H1 (cell line): ENCODE data around the gene ASGR2.

Source experiments
- ATF2 ChIP-seq: IDR thresholded peaks from 2 replicates; pipeline ENCODE4 v1.6.1; 2012; ENCODE audit warnings: low read length, inconsistent platforms
- BRCA1 ChIP-seq: IDR thresholded peaks from 2 replicates; pipeline ENCODE4 v1.6.1; 2012; ENCODE audit warnings: low read depth, low read length, improper control_type of control experiment
- CEBPB ChIP-seq: IDR thresholded peaks from 2 replicates; pipeline ENCODE4 v1.6.1; 2012; ENCODE audit warnings: low read depth, low read length
- CHD1 ChIP-seq: IDR thresholded peaks from 2 replicates; pipeline ENCODE4 v1.6.1; 2012; ENCODE audit warnings: low read depth, low read length, improper control_type of control experiment
- CREB1 ChIP-seq: IDR thresholded peaks from 2 replicates; pipeline ENCODE4 v1.6.1; 2012; ENCODE audit warnings: inconsistent platforms
- EZH2 ChIP-seq: fragments of 200-600 bp; sonication (generic); IDR thresholded peaks from 2 replicates; pipeline ENCODE4 v1.7.1; 2012; ENCODE audit warnings: low read depth, mild to moderate bottlenecking, moderate library complexity, low read length, inconsistent platforms; ENCODE audit not compliant: severe bottlenecking
- KDM1A ChIP-seq: fragments of 200-600, 300-600 bp; sonication (generic); IDR thresholded peaks from 2 replicates; pipeline ENCODE4 v1.7.1; 2016; ENCODE audit warnings: mild to moderate bottlenecking, low read length, borderline replicate concordance
- PHF8 ChIP-seq: fragments of 200-600 bp; sonication (generic); conservative IDR thresholded peaks from 2 replicates; pipeline ENCODE4 v1.7.1; 2012; ENCODE audit warnings: low read depth, mild to moderate bottlenecking, inconsistent platforms, low read length, moderate library complexity
- POLR2A ChIP-seq, 2 experiments: IDR thresholded peaks; 1 replicate in 1 of 2; 2 replicates in 1 of 2; pipeline ENCODE4 v1.6.1; 2011; ENCODE audit warnings: low read depth in 2 of 2, low read length in 2 of 2, mild to moderate bottlenecking in 2 of 2; ENCODE audit errors: control extremely low read depth in 1 of 2
- POLR2AphosphoS5 ChIP-seq: IDR thresholded peaks from 2 replicates; pipeline ENCODE4 v1.6.1; 2011; ENCODE audit warnings: low read depth, low read length
- RAD21 ChIP-seq, 2 experiments: IDR thresholded peaks in 1 of 2; conservative IDR thresholded peaks in 1 of 2; 2 replicates each; pipeline ENCODE4 v1.6.1; 2011; ENCODE audit warnings: low read depth in 2 of 2, low read length in 2 of 2, improper control_type of control experiment in 1 of 2, inconsistent platforms in 1 of 2, mild to moderate bottlenecking in 1 of 2, moderate library complexity in 1 of 2
- RBBP5 ChIP-seq: IDR thresholded peaks from 2 replicates; pipeline ENCODE4 v1.7.1; 2012; ENCODE audit warnings: low read depth, mild to moderate bottlenecking, inconsistent platforms, low read length, moderate library complexity, borderline replicate concordance
- SP1 ChIP-seq: IDR thresholded peaks from 2 replicates; pipeline ENCODE4 v1.6.1; 2011; ENCODE audit warnings: low read depth, low read length
- TF ChIP-seq, protein P1 (sequence below), 3 experiments: IDR thresholded peaks; 1 replicate in 2 of 3; 2 replicates in 1 of 3; pipeline versions ENCODE4 v1.5.1 to v1.6.1; 2011; ENCODE audit warnings: low read length in 3 of 3, mild to moderate bottlenecking in 3 of 3, inconsistent platforms in 2 of 3, low read depth in 1 of 3, moderate library complexity in 1 of 3; ENCODE audit not compliant: insufficient read depth in 1 of 3; ENCODE audit errors: control extremely low read depth in 1 of 3

DNA sequence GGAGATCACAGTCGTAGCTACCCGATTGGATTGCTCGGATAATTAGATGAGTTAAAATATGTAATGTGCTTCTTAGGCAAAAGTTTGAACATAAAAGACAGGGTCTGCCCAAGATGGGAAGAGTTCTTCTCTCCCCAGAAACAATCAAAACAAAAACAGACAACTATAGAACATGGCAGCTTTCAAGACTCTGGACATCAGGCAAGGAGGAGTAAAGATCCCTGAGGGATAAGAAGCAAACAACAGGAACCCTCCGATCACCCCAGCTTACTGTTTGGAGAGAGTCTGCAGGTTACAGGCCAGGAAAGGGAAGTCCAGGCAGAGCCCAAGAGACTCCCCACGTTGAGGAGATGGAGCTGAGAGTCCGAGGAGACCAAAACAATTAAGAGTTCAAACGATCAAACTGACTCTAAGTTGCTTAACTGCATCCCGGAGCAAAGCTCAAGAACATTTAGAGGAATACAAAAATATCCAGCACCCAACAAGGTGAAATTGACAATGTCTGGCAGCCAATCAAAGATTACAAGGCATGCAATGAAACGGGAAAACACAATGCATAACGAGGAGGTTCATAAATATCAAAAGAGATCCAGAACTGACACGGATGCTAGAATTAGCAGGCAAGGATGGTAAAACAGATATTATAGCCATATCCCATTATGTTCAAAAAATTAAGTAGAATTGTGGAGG, 3.9 kb downstream of the ASGR2 start:
- TF ChIP-seq EZH2: no peak
- no peak for TF ChIP-seq KDM1A
- TF ChIP-seq POLR2A (IDR thresholded peaks at IDR 0.05; ENCODE audit: control extremely low read depth in 1 of 2, low read depth in 2 of 2, low read length in 2 of 2): no peak
- TF ChIP-seq, protein P1, sequence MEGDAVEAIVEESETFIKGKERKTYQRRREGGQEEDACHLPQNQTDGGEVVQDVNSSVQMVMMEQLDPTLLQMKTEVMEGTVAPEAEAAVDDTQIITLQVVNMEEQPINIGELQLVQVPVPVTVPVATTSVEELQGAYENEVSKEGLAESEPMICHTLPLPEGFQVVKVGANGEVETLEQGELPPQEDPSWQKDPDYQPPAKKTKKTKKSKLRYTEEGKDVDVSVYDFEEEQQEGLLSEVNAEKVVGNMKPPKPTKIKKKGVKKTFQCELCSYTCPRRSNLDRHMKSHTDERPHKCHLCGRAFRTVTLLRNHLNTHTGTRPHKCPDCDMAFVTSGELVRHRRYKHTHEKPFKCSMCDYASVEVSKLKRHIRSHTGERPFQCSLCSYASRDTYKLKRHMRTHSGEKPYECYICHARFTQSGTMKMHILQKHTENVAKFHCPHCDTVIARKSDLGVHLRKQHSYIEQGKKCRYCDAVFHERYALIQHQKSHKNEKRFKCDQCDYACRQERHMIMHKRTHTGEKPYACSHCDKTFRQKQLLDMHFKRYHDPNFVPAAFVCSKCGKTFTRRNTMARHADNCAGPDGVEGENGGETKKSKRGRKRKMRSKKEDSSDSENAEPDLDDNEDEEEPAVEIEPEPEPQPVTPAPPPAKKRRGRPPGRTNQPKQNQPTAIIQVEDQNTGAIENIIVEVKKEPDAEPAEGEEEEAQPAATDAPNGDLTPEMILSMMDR (IDR thresholded peaks at IDR 0.05; ENCODE audit: control extremely low read depth in 1 of 3, insufficient read depth in 1 of 3, low read depth in 1 of 3, low read length in 3 of 3): no peak
- TF ChIP-seq POLR2AphosphoS5: no peak
- TF ChIP-seq RAD21 (IDR thresholded peaks at IDR 0.05 in 1 of 2, conservative IDR thresholded peaks at IDR 0.05 in 1 of 2; ENCODE audit: low read depth in 2 of 2, low read length in 2 of 2): no peak
- TF ChIP-seq SP1: no peak
- no peak for TF ChIP-seq PHF8
- TF ChIP-seq RBBP5: no peak
- no peak for TF ChIP-seq ATF2
- TF ChIP-seq CHD1: no peak
- no peak for TF ChIP-seq CREB1
- TF ChIP-seq BRCA1: no peak
- TF ChIP-seq CEBPB: no peak
